ENCODE measurements around the gene TAS1R3. TPM values are rescaled to one million over a fixed set of nuclear protein-coding genes. Genes with fewer than 3 reads are reported as not detected.

TAS1R3 gene
- total RNA-seq, 1 donor: 0.09 TPM

DNA sequence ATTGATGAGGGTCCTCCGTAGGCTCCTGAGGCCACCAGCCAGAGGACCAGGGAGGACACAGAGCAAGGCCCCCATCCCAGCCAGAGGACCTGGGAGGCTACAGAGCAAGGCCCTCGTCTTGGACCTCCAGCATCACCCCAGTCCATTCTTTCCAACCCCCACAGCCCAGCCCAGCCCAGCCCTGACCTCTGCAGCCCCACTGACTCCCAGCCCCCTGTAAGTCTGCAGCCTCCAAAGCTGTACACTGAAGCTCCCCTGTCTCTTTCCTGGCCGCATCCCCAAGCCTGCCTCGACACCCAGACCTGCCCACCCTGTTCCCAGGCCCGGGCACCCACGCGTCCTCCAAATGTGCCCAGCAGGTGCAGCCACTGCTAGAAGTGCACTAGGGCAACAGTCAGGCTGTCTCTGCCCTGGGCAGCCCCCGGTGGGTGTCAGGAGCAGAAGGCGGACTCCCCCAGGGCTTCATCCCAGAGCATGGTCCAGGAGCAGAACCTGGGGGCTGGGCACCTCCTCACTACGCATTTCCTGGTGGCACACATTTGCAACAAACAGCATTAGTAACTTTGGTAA lies 16.0 kb downstream of the TAS1R3 start:
- DNase-seq (ENCODE audit: low read depth): no peak
- H3K4me3 ChIP-seq (ENCODE audit: low read depth, low read length): peak overlapping the region; percentile 80
- TF ChIP-seq, protein P1, sequence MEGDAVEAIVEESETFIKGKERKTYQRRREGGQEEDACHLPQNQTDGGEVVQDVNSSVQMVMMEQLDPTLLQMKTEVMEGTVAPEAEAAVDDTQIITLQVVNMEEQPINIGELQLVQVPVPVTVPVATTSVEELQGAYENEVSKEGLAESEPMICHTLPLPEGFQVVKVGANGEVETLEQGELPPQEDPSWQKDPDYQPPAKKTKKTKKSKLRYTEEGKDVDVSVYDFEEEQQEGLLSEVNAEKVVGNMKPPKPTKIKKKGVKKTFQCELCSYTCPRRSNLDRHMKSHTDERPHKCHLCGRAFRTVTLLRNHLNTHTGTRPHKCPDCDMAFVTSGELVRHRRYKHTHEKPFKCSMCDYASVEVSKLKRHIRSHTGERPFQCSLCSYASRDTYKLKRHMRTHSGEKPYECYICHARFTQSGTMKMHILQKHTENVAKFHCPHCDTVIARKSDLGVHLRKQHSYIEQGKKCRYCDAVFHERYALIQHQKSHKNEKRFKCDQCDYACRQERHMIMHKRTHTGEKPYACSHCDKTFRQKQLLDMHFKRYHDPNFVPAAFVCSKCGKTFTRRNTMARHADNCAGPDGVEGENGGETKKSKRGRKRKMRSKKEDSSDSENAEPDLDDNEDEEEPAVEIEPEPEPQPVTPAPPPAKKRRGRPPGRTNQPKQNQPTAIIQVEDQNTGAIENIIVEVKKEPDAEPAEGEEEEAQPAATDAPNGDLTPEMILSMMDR (IDR thresholded peaks at IDR 0.05; ENCODE audit: insufficient read depth, low read length): no peak

DNA sequence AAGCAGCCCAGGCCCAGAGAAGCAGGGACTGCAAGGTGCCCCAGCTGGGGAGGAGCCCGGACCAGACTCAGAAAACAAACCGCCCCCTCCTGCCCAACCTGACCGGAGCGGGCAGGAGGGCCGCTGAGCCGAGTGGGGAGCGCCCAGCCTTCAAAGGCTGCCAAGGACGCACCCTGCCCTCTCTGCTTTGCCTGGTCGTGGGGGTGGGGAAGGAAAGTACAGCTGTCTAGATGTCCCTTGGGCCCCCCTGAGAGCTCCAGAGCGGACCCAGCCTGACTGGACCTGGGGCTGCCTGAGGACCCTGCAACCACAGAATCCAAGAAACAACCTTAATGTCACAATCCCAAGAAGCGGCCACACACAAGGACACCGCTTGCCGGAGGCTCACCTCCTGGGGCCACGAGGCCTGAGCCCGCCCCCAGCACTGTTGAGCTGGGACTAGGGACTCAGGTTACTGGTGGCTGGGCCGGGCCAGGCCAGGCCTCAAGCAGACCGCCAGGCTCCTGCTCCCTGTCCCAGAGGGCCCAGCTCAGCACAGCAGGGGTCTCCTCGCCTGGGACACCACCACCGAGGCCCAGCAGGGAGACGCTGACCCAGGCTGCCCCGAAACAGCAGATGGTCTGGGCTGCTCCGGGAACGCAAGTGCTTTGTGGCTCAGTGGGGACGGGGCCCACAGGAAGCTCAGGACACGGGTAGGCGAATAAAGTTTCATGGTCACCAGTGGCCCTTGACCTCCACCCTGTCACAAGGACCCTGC lies 16.8 kb downstream of the TAS1R3 start:
- TF ChIP-seq, protein P1 (IDR thresholded peaks at IDR 0.05; ENCODE audit: insufficient read depth, low read length): no peak
- DNase-seq (ENCODE audit: low read depth): no peak
- H3K4me3 ChIP-seq (ENCODE audit: low read depth, low read length): peak overlapping the region; percentile 80

DNA sequence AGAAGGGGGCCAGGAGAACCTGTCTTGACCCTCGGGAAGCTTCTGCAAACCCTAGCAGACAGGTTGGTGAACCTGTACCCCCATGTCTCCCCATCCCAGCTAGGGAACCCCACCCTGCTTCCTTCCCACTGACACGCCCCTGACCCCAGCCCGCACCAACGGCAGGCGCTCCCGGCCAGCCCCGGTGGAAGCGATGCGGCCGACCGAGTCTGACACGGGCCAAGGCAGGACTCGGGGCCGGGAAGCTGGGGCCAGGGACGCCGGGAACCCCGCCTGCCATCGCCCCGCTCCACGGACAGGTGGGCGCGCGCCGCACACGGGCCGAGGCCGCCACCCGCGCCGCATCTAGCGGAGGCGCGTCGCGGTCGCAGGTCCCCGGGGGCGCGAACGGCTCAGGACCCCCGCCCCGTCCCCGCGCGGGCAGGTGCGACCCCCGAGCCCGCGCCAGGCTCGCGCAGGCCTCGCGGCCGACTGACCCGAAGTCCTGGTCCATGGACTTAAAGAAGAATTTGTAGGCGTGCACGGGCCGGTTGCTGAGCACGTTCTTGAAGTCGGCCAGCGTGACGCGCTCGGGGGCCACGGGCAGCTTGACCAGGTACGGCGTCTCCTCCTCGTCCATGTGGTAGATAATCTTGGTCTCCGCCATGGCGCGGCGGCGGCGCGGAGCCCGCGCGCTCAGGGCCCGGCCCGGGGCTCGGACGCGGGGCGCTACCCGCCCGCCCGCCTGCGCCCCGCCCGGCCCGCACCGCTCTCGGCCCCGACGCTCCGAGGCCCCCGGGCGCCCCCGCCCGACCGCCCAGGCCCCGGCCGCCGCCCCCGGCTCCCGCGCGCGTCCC lies 17.6 kb downstream of the TAS1R3 start:
- TF ChIP-seq, protein P1 (IDR thresholded peaks at IDR 0.05; ENCODE audit: insufficient read depth, low read length): no peak
- peak overlapping the region; percentile 80 for H3K4me3 ChIP-seq (ENCODE audit: low read depth, low read length)
- peak; percentile 43 for DNase-seq (ENCODE audit: low read depth)

DNA sequence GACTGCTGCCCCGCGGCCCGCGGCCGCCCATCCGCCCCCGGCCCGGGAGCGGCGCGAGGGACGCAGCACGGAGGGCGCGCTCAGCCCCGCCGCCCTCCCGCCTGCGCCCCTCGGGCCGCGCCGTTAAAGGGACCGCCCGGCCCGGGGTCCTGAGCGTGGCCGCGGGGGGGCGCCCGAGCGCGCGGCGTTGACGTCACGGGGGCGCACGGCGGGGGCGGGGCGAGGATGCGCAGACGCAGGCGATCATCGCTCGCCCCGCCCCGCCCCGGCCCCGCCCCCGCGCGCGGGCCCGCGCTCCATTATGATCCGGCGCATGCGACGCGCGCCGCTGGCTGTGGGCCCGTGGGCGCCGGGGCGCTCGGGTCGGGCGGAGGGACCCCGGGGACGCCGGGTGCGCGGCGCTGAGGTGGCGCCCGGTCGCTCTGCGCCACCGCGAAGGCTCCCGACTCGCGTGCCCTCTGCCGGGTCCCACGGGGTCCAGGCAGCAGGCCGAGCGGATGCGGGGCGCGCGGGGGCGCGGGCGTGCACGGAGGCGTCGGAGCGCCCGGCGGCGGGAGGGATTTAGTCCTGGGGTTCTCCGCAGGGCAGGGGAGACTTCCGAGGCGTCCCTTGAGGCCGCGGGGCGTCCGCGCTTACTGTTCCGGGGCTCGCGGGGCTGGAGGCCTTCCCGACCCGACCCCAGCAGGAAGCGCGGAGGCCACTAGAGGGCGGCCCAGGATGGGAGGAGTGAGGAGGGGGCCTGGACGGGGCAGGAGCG lies 18.4 kb downstream of the TAS1R3 start, which contains the start of gene DVL1:
TSS of gene DVL1 (minus strand) at position 163 of the 757 bp plus-strand sequence. CDS start 353 bp downstream, outside the sequence.
- TF ChIP-seq, protein P1 (IDR thresholded peaks at IDR 0.05; ENCODE audit: insufficient read depth, low read length): peak; percentile 57
- DNase-seq (ENCODE audit: low read depth): peak; percentile 72
- peak within 1 kb of the TSS; percentile 80 for H3K4me3 ChIP-seq (ENCODE audit: low read depth, low read length)

DNA sequence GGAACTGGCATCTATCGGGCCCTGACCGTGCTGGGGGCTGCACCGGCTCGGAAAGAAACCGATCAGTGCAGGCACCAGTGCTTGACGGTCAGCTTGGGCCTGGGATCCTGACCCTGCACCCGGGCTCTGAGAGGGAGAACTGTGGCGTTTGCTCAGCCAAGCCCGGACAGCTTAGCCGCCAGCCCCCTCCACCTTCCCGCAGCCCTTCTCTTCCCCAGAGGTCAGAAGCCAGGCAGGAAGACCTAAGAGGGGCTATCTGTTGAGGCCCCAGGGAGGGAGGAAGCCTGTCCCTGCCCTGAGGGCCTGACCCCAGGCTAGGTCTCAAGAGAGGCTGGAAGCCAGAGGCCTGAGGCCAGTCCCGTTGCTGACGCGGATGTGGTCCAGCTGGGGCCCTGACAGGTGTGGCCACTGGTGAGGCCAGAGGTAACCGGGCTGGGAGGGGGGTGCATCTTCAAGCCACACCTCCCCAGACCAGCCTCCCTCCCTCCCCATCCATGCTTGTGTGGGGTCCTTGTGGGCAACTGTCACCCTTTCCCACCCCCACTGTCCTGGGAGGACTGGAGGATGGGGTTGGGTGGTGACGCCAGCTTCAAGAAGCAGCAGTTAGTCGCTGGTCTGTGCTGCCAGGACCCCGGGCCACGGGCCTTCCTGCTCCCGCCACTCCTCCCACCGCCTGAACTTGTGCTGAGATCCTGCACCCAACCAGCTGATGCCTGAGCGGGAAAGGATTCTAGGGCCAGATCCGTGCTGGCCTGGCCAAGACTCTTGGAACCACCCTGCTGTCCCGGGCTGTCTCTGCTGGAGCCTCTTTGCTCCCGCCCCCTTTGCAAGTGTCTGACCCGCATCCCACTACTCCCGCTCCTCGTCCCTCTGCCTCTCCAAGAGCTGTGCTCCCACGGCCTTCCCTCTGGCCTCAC lies 20.7 kb downstream of the TAS1R3 start:
- TF ChIP-seq, protein P1 (IDR thresholded peaks at IDR 0.05; ENCODE audit: insufficient read depth, low read length): no peak
- H3K4me3 ChIP-seq (ENCODE audit: low read depth, low read length): peak overlapping the region; percentile 40
- peak; percentile 62 for DNase-seq (ENCODE audit: low read depth)

All from fibroblast of the aortic adventitia (primary cell).